CD14-positive monocyte (primary cell): ENCODE measurements around the gene MMP24. TPM values are rescaled to one million over a fixed set of nuclear protein-coding genes. Genes with fewer than 3 reads are reported as not detected.

Experiments
- DNase-seq, 3 donors: peaks; one replicate each; pipeline ENCODE4 v3.0.0-alpha.2; 2011 to 2022
- H2AFZ ChIP-seq: 2 replicates; pipeline ENCODE4 v1.6.0; 2012; ENCODE audit warnings: mild to moderate bottlenecking, low read depth, low read length, inconsistent platforms; ENCODE audit not compliant: insufficient read depth, poor library complexity, severe bottlenecking
- H3K27ac ChIP-seq, 2 donors: 1 replicate in 1 of 2; 2 replicates in 1 of 2; pipeline ENCODE4 v1.5.1; 2012 to 2013; ENCODE audit warnings: low read length in 2 of 2, control low read depth in 1 of 2, inconsistent platforms in 1 of 2, low read depth in 1 of 2, mild to moderate bottlenecking in 1 of 2
- H3K27me3 ChIP-seq, 2 donors: one replicate each; pipeline versions ENCODE4 v1.6.0 to v1.6.1; 2011 to 2013; ENCODE audit warnings: low read length in 2 of 2; ENCODE audit not compliant: control insufficient read depth in 2 of 2, insufficient read depth in 2 of 2
- H3K36me3 ChIP-seq, 2 donors: replicated peaks in 1 of 2; 1 replicate in 1 of 2; 2 replicates in 1 of 2; pipeline versions ENCODE4 v1.5.1 to v1.6.1; 2012 to 2013; ENCODE audit warnings: low read length in 2 of 2, control low read depth in 1 of 2, inconsistent platforms in 1 of 2, mild to moderate bottlenecking in 1 of 2; ENCODE audit not compliant: insufficient read depth in 2 of 2, control insufficient read depth in 1 of 2
- H3K4me1 ChIP-seq, 2 donors: 1 replicate in 1 of 2; 2 replicates in 1 of 2; pipeline versions ENCODE4 v1.5.1 to v1.6.1; 2012 to 2013; ENCODE audit warnings: low read length in 2 of 2, control low read depth in 1 of 2, inconsistent platforms in 1 of 2, mild to moderate bottlenecking in 1 of 2, moderate library complexity in 1 of 2; ENCODE audit not compliant: insufficient read depth in 2 of 2, control insufficient read depth in 1 of 2
- H3K4me2 ChIP-seq: replicated peaks from 2 replicates; pipeline ENCODE3; 2012; ENCODE audit warnings: low read length, moderate library complexity, mild to moderate bottlenecking; ENCODE audit not compliant: poor library complexity, severe bottlenecking; ENCODE audit errors: extremely low read depth
- H3K4me3 ChIP-seq, 3 experiments: fragments of 200-600 bp in 1 of 3; sonication (generic) in 1 of 3; replicated peaks in 1 of 3; 1 replicate in 2 of 3; 2 replicates in 1 of 3; pipeline ENCODE4 v1.5.1; 2011 to 2013; ENCODE audit warnings: low read length in 3 of 3, mild to moderate bottlenecking in 3 of 3, control low read depth in 2 of 3, low read depth in 2 of 3, inconsistent platforms in 1 of 3, moderate library complexity in 1 of 3
- H3K79me2 ChIP-seq: 2 replicates; pipeline ENCODE4 v1.6.0; 2012; ENCODE audit warnings: mild to moderate bottlenecking, control low read depth, inconsistent platforms, low read length, moderate library complexity; ENCODE audit not compliant: insufficient read depth
- H3K9ac ChIP-seq: 2 replicates; pipeline ENCODE4 v1.6.0; 2017; ENCODE audit warnings: low read length, mild to moderate bottlenecking; ENCODE audit not compliant: insufficient read depth, poor library complexity, severe bottlenecking
- H3K9me3 ChIP-seq, 2 donors: replicated peaks in 1 of 2; 1 replicate in 1 of 2; 2 replicates in 1 of 2; pipeline versions ENCODE4 v1.5.1 to v1.6.1; 2012 to 2013; ENCODE audit warnings: low read length in 2 of 2, control low read depth in 1 of 2; ENCODE audit not compliant: control insufficient read depth in 1 of 2, insufficient read depth in 1 of 2
- H4K20me1 ChIP-seq: 2 replicates; pipeline ENCODE4 v1.6.0; 2012; ENCODE audit warnings: mild to moderate bottlenecking, low read length, control low read depth, moderate library complexity; ENCODE audit not compliant: insufficient read depth
- H3K27ac Mint-ChIP-seq, 7 donors: one replicate each; pipeline ENCODE4 v1.8.0; 2020; ENCODE audit warnings: mild to moderate bottlenecking in 7 of 7, mixed read lengths in 7 of 7, moderate library complexity in 6 of 7, inconsistent platforms in 2 of 7
- H3K27me3 Mint-ChIP-seq, 3 donors: one replicate each; pipeline ENCODE4 v1.8.0; 2021 to 2022; ENCODE audit warnings: low read depth in 3 of 3, mild to moderate bottlenecking in 3 of 3, mixed read lengths in 3 of 3, moderate library complexity in 3 of 3, inconsistent platforms in 1 of 3
- H3K36me3 Mint-ChIP-seq, 2 donors: one replicate each; pipeline ENCODE4 v1.8.0; 2020; ENCODE audit warnings: mixed read lengths in 2 of 2, inconsistent platforms in 1 of 2, mild to moderate bottlenecking in 1 of 2
- H3K4me1 Mint-ChIP-seq: one replicate; pipeline ENCODE4 v1.8.0; 2020; ENCODE audit warnings: mild to moderate bottlenecking, mixed read lengths
- H3K4me3 Mint-ChIP-seq, 2 donors: one replicate each; pipeline ENCODE4 v1.8.0; 2020; ENCODE audit warnings: mild to moderate bottlenecking in 2 of 2, mixed read lengths in 2 of 2, moderate library complexity in 1 of 2
- H3K9me3 Mint-ChIP-seq, 7 donors: one replicate each; pipeline ENCODE4 v1.8.0; 2020 to 2022; ENCODE audit warnings: mixed read lengths in 7 of 7, mild to moderate bottlenecking in 6 of 7, moderate library complexity in 6 of 7, inconsistent platforms in 2 of 7
- CTCF ChIP-seq: fragments of 200-600 bp; IDR thresholded peaks from one replicate; pipeline ENCODE4 v1.8.0; 2022; ENCODE audit warnings: antibody characterized with exemption, mild to moderate bottlenecking
- WGBS: methylation state at CpG from one replicate; pipeline ENCODE4 v1.1.5; 2013; ENCODE audit warnings: missing lambda C conversion rate; ENCODE audit not compliant: insufficient coverage; 5-methylcytosine and 5-hydroxymethylcytosine counted together
- intact Hi-C, 2 donors: fragments of 100-400 bp; cut with micrococcal nuclease; formaldehyde crosslinking; loops; one replicate each; pipeline versions ENCODE4 v1.15.0 to v1.15.1; 2023
- polyA plus RNA-seq, 3 donors: library from polyadenylated mRNA; depleted of rRNA in 1 of 3; unstranded in 2 of 3; stranded (reverse) in 1 of 3; fragments of 300-500 nt in 2 of 3; fragments of >200 nt in 1 of 3; fragmentation: Illumina TruSeq in 2 of 3; gene quantifications; 1 replicate in 2 of 3; 2 replicates in 1 of 3; pipeline ENCODE4 v1.2.3, GENCODE V29; 2012 to 2021

Gene MMP24
- polyA plus RNA-seq, 3 donors, result 0.14 TPM; not detected in 2

GRCh38 chr20:35243986-35244385 is 17.5 kb downstream of the MMP24 start:
- Mint-ChIP-seq H3K4me1 (peaks cover 12% of the 10 kb centered on the region), H3K27ac (no peak overlapping the region), H3K36me3 (peaks cover 4 to 5% of the 10 kb centered on the region in 2 donors), H3K27me3 (peaks cover 0 to 4% (median 0%) of the 10 kb centered on the region in 3 donors), H3K9me3 (no peaks in the 10 kb centered on the region), H3K4me3 (no peak overlapping the region)
- Histone ChIP-seq H3K27me3 (no peaks in the 10 kb centered on the region), H3K4me3 (no peak overlapping the region), H4K20me1 (no peaks in the 10 kb centered on the region), H3K79me2 (no peaks in the 10 kb centered on the region), H3K4me1 (peaks cover 2 to 5% of the 10 kb centered on the region in 2 donors), H3K9me3 (no peaks in the 10 kb centered on the region), H3K36me3 (no peaks in the 10 kb centered on the region), H2AFZ (no peak overlapping the region), H3K27ac (no peak overlapping the region), H3K9ac (no peak overlapping the region), H3K4me2 (no peak overlapping the region)
- no CpG with 5 or more reads among the region's 2 CpGs for WGBS
- intact Hi-C loops, result no loop called here
- DNase-seq, result no peak
- no peak for TF ChIP-seq CTCF

GRCh38 chr20:35246723-35247122 is 20.2 kb downstream of the MMP24 start:
- H3K36me3 Mint-ChIP-seq, result peaks cover 0 to 4% of the 10 kb centered on the region in 2 donors
- no peaks in the 10 kb centered on the region for H3K27me3 Mint-ChIP-seq

More at GRCh38 chr20:35246723-35247122, 20.2 kb downstream of the MMP24 start:
- intact Hi-C loops, result no loop called here
- Mint-ChIP-seq H3K27ac (no peak overlapping the region), H3K4me3 (no peak overlapping the region), H3K4me1 (peaks cover 11% of the 10 kb centered on the region), H3K9me3 (no peaks in the 10 kb centered on the region)
- Histone ChIP-seq H3K4me2 (no peak overlapping the region), H3K27me3 (no peaks in the 10 kb centered on the region), H3K4me3 (no peak overlapping the region), H3K27ac (no peak overlapping the region), H3K9ac (no peak overlapping the region), H3K36me3 (no peaks in the 10 kb centered on the region), H3K9me3 (no peaks in the 10 kb centered on the region), H4K20me1 (no peaks in the 10 kb centered on the region), H3K79me2 (no peaks in the 10 kb centered on the region), H3K4me1 (no peaks in the 10 kb centered on the region), H2AFZ (no peak overlapping the region)
- WGBS, result 98% methylated on average over 11 of the region's 12 CpGs
- DNase-seq, result no peak
- no peak for TF ChIP-seq CTCF
